Measurements from ENCODE around the gene MTPN.
A peak's percentile ranks its signal among the peaks of the same experiment; 100 is the strongest.

MTPN gene

DNA sequence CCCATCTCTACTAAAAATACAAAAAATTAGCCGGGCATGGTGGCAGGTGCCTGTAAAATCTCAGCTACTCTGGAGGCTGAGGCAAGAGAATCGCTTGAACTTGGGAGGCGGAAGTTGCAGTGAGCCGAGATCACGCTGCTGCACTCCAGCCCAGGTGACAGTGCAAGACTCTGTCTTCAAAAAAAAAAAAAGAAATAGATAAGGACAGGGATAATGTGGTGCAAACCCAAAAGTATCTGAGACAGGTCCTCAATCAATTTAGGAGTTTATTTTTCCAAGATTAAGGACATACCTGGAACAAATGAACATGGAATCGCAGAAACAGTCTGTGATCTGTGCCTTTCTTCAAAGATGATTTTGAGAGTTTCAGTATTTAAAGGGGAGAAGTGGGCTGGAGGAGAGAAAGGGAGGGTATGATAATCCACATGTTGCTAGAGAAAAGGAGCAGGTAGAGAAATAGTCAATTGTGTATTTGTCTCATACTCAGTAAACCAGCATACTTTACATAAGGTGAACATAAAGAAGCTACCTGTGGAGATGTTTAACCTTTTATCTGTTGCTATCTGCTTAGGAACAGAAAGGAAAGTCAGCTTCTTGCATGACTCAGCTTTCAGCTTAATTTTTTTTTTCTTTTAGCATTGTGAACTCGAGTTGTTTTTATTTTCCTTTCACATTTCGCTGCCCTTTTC, 4.9 kb upstream of the MTPN start:
- no peak for DNase-seq (ENCODE audit: low read depth)

DNA sequence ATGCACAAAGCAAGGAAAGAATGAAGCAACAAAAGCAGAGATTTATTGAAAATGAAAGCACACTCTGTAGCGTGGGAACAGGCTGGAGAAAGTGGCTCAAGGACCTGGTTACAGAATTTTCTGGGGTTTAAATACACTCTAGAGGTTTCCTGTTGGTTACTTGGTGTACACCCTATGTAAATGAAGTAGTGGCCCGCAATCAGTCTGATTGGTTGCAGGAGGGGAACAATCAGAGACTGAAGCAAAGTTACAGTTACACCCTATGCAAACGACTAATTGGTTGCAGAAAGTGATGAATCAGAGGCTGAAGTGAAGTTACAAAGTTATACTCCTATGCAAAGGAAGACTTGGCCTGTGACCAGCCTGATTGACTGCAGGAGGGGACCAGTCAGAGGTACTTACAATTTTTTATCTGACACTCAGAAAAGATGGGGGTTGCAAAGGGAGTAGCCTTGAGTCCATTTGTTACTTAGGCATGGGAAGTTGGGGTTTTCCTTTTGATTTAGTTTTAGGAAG, 3.6 kb upstream of the MTPN start:
- peak; percentile 42 for DNase-seq (ENCODE audit: low read depth)

- DNase-seq (ENCODE audit: low read depth): no peak
Measured at GRCh38 chr7:135980012-135980551, 2.9 kb upstream of the MTPN start.

- DNase-seq (ENCODE audit: low read depth): no peak
Measured at GRCh38 chr7:135979471-135980011, 2.4 kb upstream of the MTPN start.

DNA sequence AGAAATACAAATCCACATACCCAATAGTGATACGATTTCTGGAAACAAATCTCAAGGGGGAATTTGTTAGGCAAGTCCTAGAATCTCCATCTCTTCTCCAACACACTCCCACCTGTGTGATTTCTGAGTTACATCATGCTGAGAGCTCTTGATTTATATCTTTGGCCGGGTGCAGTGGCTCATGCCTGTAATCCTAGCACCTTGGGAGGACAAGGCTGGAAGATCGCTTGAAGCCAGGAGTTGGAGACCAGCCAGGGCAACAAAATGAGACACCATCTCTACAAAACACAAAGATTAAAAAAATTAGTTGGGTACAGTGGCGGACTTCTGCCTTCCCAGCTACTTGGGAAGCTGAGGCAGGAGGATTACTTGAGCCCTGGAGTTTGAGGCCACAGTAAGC, 1.5 kb upstream of the MTPN start:
- DNase-seq (ENCODE audit: low read depth): no peak

DNA sequence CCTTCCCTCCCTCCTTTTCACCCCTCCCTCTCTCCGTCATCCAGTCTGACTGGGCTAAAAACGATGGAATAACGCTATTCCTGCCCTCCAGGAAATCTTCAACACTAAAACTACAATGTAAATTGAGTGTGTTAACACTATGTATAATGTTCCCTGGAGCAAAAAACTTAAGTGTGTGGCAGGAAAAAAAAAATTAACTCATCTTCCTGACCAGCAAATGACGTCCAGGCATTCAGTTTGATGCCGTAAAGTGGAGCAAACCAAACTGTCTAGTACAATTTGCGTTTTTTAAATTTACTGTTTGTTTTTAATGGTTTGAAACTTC, 545 bp upstream of the MTPN start:
- DNase-seq (ENCODE audit: low read depth): no peak

- DNase-seq (ENCODE audit: low read depth): no peak
Measured at GRCh38 chr7:135976312-135977006, 700 bp downstream of the MTPN start.

GRCh38 chr7:135975166-135975565, 2.0 kb downstream of the MTPN start:
- DNase-seq (ENCODE audit: low read depth): no peak

- no peak for DNase-seq (ENCODE audit: low read depth)
Measured at GRCh38 chr7:135974667-135975066, 2.5 kb downstream of the MTPN start.

DNA sequence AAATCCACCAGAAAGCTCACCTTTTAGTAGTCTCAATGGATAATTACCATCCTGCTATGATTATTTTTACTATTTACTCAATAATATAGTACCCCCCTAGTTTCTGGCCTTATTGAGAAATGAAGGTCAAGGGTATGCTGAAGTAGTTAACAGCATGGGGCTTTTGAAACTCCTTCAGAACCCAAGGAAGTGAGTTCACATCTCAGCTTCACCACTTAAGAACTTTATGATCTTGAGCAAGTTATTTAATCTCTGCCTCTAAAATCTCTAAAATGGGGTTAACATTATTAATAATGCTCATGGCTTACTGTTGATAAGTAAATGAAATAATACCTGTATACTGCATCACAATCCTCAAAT, 5.8 kb downstream of the MTPN start:
- DNase-seq (ENCODE audit: low read depth): no peak

- no peak for DNase-seq (ENCODE audit: low read depth)
Measured at GRCh38 chr7:135970682-135971365, 6.3 kb downstream of the MTPN start.

DNA sequence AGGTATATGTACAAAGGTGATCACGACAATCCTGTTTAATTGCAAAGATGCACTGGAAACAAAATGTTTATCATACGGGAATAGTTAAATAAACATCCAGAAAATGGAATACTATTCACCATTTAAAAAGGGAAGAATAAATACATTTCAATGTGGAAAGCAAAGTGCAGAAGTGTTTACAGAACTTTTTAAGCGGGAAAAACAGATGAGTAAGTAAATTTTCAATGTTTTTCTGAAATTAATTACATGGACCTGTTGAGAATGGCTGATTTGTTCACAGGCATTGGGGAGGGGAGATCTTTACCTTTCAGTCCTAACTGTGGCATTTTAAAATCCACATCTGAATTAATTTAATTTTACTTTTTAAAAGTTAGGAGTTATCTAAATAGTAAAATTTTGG, 7.1 kb downstream of the MTPN start:
- DNase-seq (ENCODE audit: low read depth): no peak

- DNase-seq (ENCODE audit: low read depth): no peak
Measured at GRCh38 chr7:135966341-135967043, 10.7 kb downstream of the MTPN start.

DNA sequence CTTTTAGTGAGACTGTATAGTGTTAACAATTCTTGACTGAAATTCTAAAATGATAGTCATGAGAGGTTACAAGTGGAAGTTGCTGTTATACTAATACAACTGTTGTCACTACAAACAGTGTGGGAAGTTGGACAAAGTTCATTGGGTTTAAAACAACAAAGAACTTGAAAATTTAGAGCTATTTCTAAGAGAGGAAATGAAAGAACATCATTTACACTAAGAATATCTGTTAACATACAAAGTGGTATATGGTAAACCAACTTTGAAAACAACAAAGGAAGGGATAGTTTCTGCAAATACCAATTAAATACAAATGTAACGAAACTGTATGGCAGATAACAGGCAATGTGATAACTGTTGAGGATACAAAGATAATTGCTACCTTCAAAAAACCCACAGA, 11.6 kb downstream of the MTPN start:
- no peak for DNase-seq (ENCODE audit: low read depth)

- DNase-seq (ENCODE audit: low read depth): no peak
Measured at GRCh38 chr7:135964791-135965190, 12.4 kb downstream of the MTPN start.

GRCh38 chr7:135964274-135964673, 12.9 kb downstream of the MTPN start:
- DNase-seq (ENCODE audit: low read depth): no peak

DNA sequence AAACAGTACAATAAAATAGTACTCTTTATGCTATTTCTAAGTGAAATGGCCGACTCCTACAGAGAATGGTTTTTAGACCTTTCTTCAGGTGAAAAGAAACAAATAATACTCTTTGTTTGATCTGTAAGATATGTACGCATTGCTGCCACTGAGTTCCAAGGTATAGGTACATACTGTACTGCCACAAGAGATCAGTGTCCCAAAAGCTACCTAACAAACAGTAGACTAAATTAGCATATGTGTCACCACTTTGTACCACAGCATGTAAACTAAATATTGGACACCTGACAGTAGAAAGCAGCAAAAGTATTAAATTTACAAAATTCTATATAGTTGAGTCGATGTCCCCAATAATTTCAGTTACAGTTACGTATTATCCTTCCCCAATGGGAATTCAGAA, 14.4 kb downstream of the MTPN start:
- no peak for DNase-seq (ENCODE audit: low read depth)

GRCh38 chr7:135960709-135961451, 16.3 kb downstream of the MTPN start:
- no peak for DNase-seq (ENCODE audit: low read depth)

GRCh38 chr7:135959646-135960363, 17.4 kb downstream of the MTPN start:
- no peak for DNase-seq (ENCODE audit: low read depth)

- no peak for DNase-seq (ENCODE audit: low read depth)
Measured at GRCh38 chr7:135958173-135958572, 19.0 kb downstream of the MTPN start.

DNA sequence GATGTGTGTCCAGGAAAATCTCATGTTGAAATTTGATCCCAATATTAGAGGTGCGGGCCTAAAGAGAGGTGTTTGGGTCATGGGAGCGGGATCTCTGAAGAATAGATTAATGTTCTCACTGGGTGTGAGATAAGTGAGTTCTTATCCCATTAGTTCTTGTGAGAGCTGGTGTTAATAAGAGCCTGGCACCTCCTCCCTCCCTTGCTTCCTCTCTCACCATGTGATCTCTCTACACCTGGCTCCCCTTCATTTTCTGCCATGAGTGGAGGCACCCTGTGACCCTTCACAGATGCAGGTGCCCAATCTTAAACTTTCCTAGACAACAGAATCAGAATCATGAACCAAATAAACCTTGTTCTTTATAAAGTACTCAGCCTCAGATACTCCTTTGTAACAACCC, 19.5 kb downstream of the MTPN start:
- no peak for DNase-seq (ENCODE audit: low read depth)

All from fibroblast of the conjunctiva (primary cell).